A673 (cell line): Measurements from ENCODE around the gene ZDHHC19. TPM values are rescaled to one million over a fixed set of nuclear protein-coding genes. Genes with fewer than 3 reads are reported as not detected.
A peak's percentile ranks its signal among the peaks of the same experiment; 100 is the strongest.

Source experiments
- BruUV-seq: library from RNA; stranded (reverse); fragments of 400-500 nt; replicated peaks from 2 replicates; lab custom pipeline; 2021; lab: Mats Ljungman, UMichigan
- CTCF ChIA-PET: fragments of 300-600 bp; sonication (Branson Sonifier 250); formaldehyde crosslinking; loops from one replicate; lab custom pipeline; 2022; ENCODE audit warnings: antibody characterized with exemption; lab: Charles Lee
- POLR2A ChIA-PET: fragments of 300-600 bp; sonication (Branson Sonifier 250); formaldehyde crosslinking; loops from one replicate; lab custom pipeline; 2022; ENCODE audit warnings: antibody characterized with exemption; ENCODE audit not compliant: low non-redundant PET; lab: Charles Lee
- DNase-seq: peaks from one replicate; pipeline ENCODE4 v3.0.0-alpha.2; 2015; ENCODE audit warnings: low spot score
- H3K27ac ChIP-seq: fragments of 200-600 bp; sonication (generic); 2 replicates; pipeline ENCODE4 v1.5.1; 2016; ENCODE audit warnings: mixed run types, low read depth, mild to moderate bottlenecking, mixed read lengths, antibody characterized with exemption, low read length; ENCODE audit not compliant: poor library complexity, severe bottlenecking
- H3K27me3 ChIP-seq: fragments of 200-600 bp; sonication (generic); replicated peaks from 2 replicates; pipeline ENCODE4 v1.6.1; 2017; ENCODE audit warnings: mixed run types, low read depth, mild to moderate bottlenecking, mixed read lengths, antibody characterized with exemption, low read length; ENCODE audit not compliant: insufficient read depth, poor library complexity
- H3K36me3 ChIP-seq: fragments of 200-600 bp; sonication (generic); 2 replicates; pipeline ENCODE4 v1.6.1; 2016; ENCODE audit warnings: mixed run types, mild to moderate bottlenecking, mixed read lengths, antibody characterized with exemption, low read length; ENCODE audit not compliant: insufficient read depth, poor library complexity, severe bottlenecking
- H3K4me1 ChIP-seq: fragments of 200-600 bp; sonication (generic); 2 replicates; pipeline ENCODE4 v1.6.1; 2017; ENCODE audit warnings: mixed run types, mild to moderate bottlenecking, mixed read lengths, antibody characterized with exemption, low read length; ENCODE audit not compliant: insufficient read depth, poor library complexity, severe bottlenecking
- H3K4me3 ChIP-seq: fragments of 200-600 bp; sonication (generic); 2 replicates; pipeline ENCODE4 v1.5.1; 2016; ENCODE audit warnings: low read depth, mixed run types, mild to moderate bottlenecking, mixed read lengths, low read length; ENCODE audit not compliant: poor library complexity, severe bottlenecking
- H3K9me3 ChIP-seq: fragments of 200-600 bp; sonication (generic); 2 replicates; pipeline ENCODE4 v1.6.1; 2016; ENCODE audit warnings: mixed run types, low read depth, mild to moderate bottlenecking, mixed read lengths, antibody characterized with exemption, low read length; ENCODE audit not compliant: poor library complexity, severe bottlenecking
- CTCF ChIP-seq: fragments of 300-800, 200-600 bp; sonication (generic); conservative IDR thresholded peaks from 2 replicates; pipeline ENCODE4 v1.5.1; 2017; ENCODE audit warnings: low read depth, mild to moderate bottlenecking, antibody characterized with exemption, low read length, moderate library complexity, mixed read lengths
- EZH2 ChIP-seq: fragments of 200-600 bp; sonication (generic); IDR thresholded peaks from 2 replicates; pipeline ENCODE4 v1.6.1; 2017; ENCODE audit warnings: borderline replicate concordance, low read depth, mild to moderate bottlenecking, mixed read lengths, antibody characterized with exemption, low read length; ENCODE audit not compliant: poor library complexity, severe bottlenecking
- intact Hi-C: fragments of 100-400 bp; cut with micrococcal nuclease; formaldehyde crosslinking; loops from one replicate; pipeline ENCODE4 v1.10.0; 2022; ENCODE audit not compliant: unreplicated experiment
- total RNA-seq: library from RNA; stranded (reverse); gene quantifications from 2 replicates; pipeline ENCODE4 v1.2.3, GENCODE V29; 2021

ZDHHC19 gene
- total RNA-seq, 1 experiment from 2014 or later, result not detected

- no TSS peak for BruUV-seq
- no peak overlapping the region for H3K4me3 ChIP-seq
- POLR2A ChIA-PET, result no interaction called here
- CTCF ChIA-PET, result no interaction called here
- no peaks in the 10 kb centered on the region for H3K36me3 ChIP-seq
- intact Hi-C loops, result no loop called here
- TF ChIP-seq CTCF (no peak), EZH2 (no peak)
- no peaks in the 10 kb centered on the region for H3K4me1 ChIP-seq
- no peak for DNase-seq
- no peak overlapping the region for H3K27ac ChIP-seq
- H3K9me3 ChIP-seq, result no peaks in the 10 kb centered on the region
- H3K27me3 ChIP-seq, result no peaks in the 10 kb centered on the region
Observed at GRCh38 chr3:196192524-196193051, 18.6 kb downstream of the ZDHHC19 start.

GRCh38 chr3:196192036-196192523 is 19.1 kb downstream of the ZDHHC19 start:
- intact Hi-C loops, result no loop called here
- TF ChIP-seq EZH2 (no peak), CTCF (peak; percentile 32; the same call in 1 of the 2 replicates)
- CTCF ChIA-PET, result no interaction called here
- Histone ChIP-seq H3K9me3 (no peaks in the 10 kb centered on the region), H3K4me1 (no peaks in the 10 kb centered on the region), H3K27ac (no peak overlapping the region), H3K36me3 (no peaks in the 10 kb centered on the region), H3K4me3 (no peak overlapping the region), H3K27me3 (no peaks in the 10 kb centered on the region)
- POLR2A ChIA-PET, result no interaction called here
- BruUV-seq, result no TSS peak
- no peak for DNase-seq

GRCh38 chr3:196189566-196190347 is 21.4 kb downstream of the ZDHHC19 start:
- ChIA-PET CTCF (no interaction called here), POLR2A (interaction anchor here (0.6 kb wide), 1 partner anchor 295 kb away, joined by 15 read pairs; no protein-coding TSS in a partner anchor)
- no peak overlapping the region for H3K4me3 ChIP-seq
- H3K36me3 ChIP-seq, result no peaks in the 10 kb centered on the region
- H3K27ac ChIP-seq, result no peak overlapping the region
- H3K27me3 ChIP-seq, result no peaks in the 10 kb centered on the region
- TF ChIP-seq CTCF (no peak), EZH2 (no peak)
- H3K9me3 ChIP-seq, result no peaks in the 10 kb centered on the region
- intact Hi-C loops, result no loop called here
- no TSS peak for BruUV-seq
- H3K4me1 ChIP-seq, result no peaks in the 10 kb centered on the region
- DNase-seq, result no peak
